Brain microvascular endothelial cell (primary cell): ENCODE measurements around the gene GOLGA7B.

Experiments used
- DNase-seq: peaks from one replicate; pipeline ENCODE4 v3.0.0-alpha.2; 2020
- H3K27ac ChIP-seq: fragments of 250-450 bp; sonication (Bioruptor Pico); 2 replicates; pipeline ENCODE4 v1.5.1; 2020; ENCODE audit warnings: mild to moderate bottlenecking, moderate library complexity
- H3K27me3 ChIP-seq: fragments of 250-450 bp; sonication (Bioruptor Pico); replicated peaks from 2 replicates; pipeline ENCODE4 v1.5.1; 2020; ENCODE audit warnings: mild to moderate bottlenecking
- H3K36me3 ChIP-seq: fragments of 250-450 bp; sonication (Bioruptor Pico); replicated peaks from 2 replicates; pipeline ENCODE4 v1.5.1; 2020; ENCODE audit warnings: mild to moderate bottlenecking
- H3K4me3 ChIP-seq: 2 replicates; pipeline ENCODE4 v1.5.1; 2011; ENCODE audit warnings: low read depth, mild to moderate bottlenecking, control low read depth, low read length, moderate library complexity
- in situ Hi-C: cut with HindIII; loops from 2 replicates; pipeline ENCODE4 v1.10.0; 2017; ENCODE audit warnings: low sequenced_read_pairs, low pct_ligation_motif_present
- TF ChIP-seq, protein P1 (sequence below): IDR thresholded peaks from 2 replicates; pipeline ENCODE4 v1.5.1; 2011; ENCODE audit warnings: low read depth, mild to moderate bottlenecking, moderate library complexity, low read length, control low read depth, inconsistent platforms; ENCODE audit errors: missing control alignments

The GOLGA7B gene

DNA sequence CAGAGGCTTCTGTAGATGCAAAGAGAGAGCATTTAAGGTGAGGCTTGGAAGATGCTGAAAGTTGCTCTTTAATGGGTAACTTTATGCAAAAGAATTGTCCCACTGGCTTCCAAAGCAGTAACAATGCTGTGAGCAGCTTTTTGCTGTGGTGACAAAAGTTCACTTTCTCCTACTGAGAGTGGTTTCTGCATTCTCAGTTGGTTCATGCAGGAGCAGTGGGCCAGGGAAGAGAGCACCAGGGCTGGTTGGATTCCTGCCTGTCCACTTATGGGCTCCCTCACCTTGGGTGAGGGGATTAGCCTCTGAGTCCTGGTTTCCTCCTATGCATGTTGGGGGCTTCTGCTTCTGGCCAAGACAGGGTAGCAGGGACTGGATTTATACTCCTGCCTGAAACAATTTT is 31.1 kb upstream of the GOLGA7B start:
- Histone ChIP-seq H3K27me3 (peaks cover 8% of the 10 kb centered on the region), H3K27ac (no peak overlapping the region), H3K36me3 (no peaks in the 10 kb centered on the region), H3K4me3 (no peak overlapping the region)
- TF ChIP-seq, protein P1, sequence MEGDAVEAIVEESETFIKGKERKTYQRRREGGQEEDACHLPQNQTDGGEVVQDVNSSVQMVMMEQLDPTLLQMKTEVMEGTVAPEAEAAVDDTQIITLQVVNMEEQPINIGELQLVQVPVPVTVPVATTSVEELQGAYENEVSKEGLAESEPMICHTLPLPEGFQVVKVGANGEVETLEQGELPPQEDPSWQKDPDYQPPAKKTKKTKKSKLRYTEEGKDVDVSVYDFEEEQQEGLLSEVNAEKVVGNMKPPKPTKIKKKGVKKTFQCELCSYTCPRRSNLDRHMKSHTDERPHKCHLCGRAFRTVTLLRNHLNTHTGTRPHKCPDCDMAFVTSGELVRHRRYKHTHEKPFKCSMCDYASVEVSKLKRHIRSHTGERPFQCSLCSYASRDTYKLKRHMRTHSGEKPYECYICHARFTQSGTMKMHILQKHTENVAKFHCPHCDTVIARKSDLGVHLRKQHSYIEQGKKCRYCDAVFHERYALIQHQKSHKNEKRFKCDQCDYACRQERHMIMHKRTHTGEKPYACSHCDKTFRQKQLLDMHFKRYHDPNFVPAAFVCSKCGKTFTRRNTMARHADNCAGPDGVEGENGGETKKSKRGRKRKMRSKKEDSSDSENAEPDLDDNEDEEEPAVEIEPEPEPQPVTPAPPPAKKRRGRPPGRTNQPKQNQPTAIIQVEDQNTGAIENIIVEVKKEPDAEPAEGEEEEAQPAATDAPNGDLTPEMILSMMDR, result no peak
- no peak for DNase-seq
- in situ Hi-C loops, result no loop called here

DNA sequence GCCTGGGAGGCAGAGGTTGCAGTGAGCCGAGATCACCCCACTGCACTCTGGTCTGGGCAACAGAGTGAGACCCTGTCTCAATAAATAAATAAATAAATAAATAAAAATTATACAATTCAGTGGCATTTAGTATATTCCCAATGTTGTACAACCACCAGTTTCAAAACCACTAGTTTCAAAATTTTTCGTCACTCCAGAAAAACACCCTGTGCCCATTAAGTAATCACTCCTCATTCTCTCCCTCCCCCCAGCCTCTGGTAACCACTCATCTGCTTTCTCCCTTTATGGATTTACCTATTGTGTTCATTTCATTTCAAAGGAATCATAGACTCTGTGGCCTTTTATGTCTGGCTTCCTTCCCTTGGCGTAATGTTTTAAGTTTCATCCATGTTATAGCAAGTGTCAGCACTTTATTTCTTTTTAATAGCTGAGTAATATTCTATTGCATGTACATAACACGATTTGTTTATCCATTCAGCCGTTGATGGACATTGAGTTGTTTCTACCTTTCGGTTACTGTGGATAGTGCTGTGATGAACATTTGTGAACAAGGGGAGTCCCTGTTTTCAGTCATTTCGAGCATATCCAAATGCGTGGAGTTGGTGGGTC is 29.4 kb upstream of the GOLGA7B start:
- H3K36me3 ChIP-seq, result no peaks in the 10 kb centered on the region
- H3K4me3 ChIP-seq, result no peak overlapping the region
- DNase-seq, result no peak
- H3K27ac ChIP-seq, result no peak overlapping the region
- H3K27me3 ChIP-seq, result peaks cover 8% of the 10 kb centered on the region
- in situ Hi-C loops, result no loop called here
- TF ChIP-seq, protein P1, result no peak

DNA sequence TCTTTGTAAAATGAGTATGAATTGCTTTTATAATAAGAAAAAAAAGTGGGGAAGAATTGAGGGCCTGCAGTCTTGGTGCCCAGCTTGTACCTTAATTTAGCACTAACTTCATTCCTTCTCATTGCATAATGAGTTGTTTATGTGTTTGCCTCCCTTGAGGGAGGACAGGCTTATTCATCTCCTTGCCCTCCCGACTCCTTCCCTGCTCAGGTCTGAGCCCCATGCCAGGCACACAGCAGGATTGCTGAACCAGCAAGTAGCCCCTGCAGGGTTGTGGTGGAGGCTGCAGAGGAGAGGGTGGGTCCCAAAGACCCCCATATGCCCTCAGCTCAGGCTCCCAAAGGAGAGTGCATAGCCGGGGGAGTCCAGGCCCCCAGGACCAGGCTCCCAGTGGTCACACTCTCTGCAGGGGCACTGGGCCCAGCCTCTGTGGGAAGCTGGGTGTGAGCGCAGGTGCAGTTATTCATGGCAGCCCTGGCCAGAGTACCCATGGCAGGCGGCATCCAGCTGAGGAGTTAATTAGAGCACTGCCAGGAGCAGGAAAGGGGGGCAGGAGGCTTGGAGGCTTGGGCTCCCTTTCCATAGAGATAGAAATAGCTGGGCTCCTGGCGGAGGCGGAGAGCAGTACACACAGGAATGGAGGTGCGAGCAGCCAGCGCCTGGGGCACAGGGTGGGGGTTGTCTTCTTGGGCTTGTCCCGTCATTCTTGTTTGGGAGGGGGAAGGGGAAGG is 28.2 kb upstream of the GOLGA7B start:
- no peak for DNase-seq
- in situ Hi-C loops, result no loop called here
- peaks cover 8% of the 10 kb centered on the region for H3K27me3 ChIP-seq
- H3K4me3 ChIP-seq, result no peak overlapping the region
- H3K27ac ChIP-seq, result no peak overlapping the region
- H3K36me3 ChIP-seq, result no peaks in the 10 kb centered on the region
- TF ChIP-seq, protein P1, result no peak

DNA sequence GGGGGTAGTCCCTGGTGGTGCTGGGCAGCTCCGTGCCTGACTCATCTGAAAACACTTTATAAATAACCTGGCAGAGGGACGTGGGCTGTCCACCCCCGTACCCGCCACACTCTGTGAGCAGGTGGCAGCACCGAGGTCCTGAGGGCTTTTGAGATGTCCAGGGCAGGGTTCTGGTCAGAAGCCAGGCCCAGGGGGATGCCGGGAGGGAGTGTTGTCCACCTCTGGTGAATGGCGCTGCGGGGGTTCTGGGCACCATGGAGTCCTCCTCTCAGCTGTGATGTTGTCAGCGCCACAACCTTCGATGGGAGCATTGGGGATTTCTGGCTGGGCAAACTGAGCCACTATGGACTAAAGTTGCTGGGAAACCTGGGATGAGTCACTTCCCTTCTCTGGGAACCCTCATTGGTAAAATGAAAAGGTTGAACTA is 27.4 kb upstream of the GOLGA7B start:
- Histone ChIP-seq H3K27me3 (peaks cover 8% of the 10 kb centered on the region), H3K36me3 (no peaks in the 10 kb centered on the region), H3K4me3 (no peak overlapping the region), H3K27ac (no peak overlapping the region)
- in situ Hi-C loops, result no loop called here
- TF ChIP-seq, protein P1, result no peak
- no peak for DNase-seq

DNA sequence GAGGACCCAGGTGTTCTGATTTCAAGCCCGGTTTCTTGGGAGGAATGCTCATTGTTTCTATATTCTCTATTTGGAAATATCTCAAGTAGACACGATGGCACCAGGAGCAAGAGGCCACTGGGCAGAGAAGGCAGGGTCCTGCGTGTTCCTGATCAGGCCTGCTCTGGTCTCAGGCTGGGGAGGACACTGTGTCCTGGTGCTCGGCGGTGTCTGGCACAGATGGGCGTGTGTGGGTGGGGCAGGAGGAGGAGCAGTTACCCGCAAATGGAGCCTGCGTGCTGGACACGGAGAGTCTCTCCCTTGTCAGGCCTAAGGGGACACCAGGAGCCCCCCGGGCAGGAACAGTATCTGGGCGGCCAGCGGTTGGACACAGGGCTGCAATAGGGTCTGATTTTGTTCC is 25.9 kb upstream of the GOLGA7B start:
- Histone ChIP-seq H3K27me3 (no peaks in the 10 kb centered on the region), H3K36me3 (no peaks in the 10 kb centered on the region), H3K27ac (no peak overlapping the region), H3K4me3 (no peak overlapping the region)
- no peak for DNase-seq
- in situ Hi-C loops, result no loop called here
- TF ChIP-seq, protein P1, result no peak
